D721Med (cell line): ENCODE measurements around the gene CALHM2.
"Not testable (repeated sequence)": the region's sequence is repeated elsewhere in the genome, so short reads cannot be mapped to it uniquely, and the experiment has no call there.

ENCODE experiments used
- DNase-seq: peaks from one replicate; pipeline ENCODE4 v3.0.0; 2011; ENCODE audit warnings: low spot score; ENCODE audit not compliant: insufficient read length
- FAIRE-seq: peaks from 2 replicates; lab custom pipeline; 2011; peaks lifted over from hg19 to GRCh38; lab: Jason Lieb, UNC
- CTCF ChIP-seq: IDR thresholded peaks from 2 replicates; pipeline ENCODE4 v1.5.1; 2012; ENCODE audit warnings: mild to moderate bottlenecking, control low read depth; ENCODE audit not compliant: insufficient read depth; ENCODE audit errors: missing control alignments

The CALHM2 gene

DNA sequence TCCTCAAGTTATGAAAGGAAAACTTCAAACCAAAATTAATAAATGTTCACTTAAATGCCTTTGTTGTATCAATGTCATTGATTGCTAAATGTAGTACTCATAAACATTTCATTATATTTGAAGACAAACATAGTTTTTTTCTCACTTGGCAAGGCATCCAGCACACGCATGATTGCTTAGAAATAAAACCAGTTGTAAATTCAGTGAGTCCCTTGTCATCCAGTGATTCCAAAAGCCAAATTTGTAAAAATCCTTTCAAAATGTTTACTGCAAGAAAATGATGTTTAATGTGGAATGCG lies 35.2 kb upstream of the CALHM2 start:
- DNase-seq (no peak), FAIRE-seq (no peak)
- no peak for TF ChIP-seq CTCF

- FAIRE-seq, DNase-seq: not testable (repeated sequence)
Measured at GRCh38 chr10:103486635-103487409, 34.7 kb upstream of the CALHM2 start.

DNA sequence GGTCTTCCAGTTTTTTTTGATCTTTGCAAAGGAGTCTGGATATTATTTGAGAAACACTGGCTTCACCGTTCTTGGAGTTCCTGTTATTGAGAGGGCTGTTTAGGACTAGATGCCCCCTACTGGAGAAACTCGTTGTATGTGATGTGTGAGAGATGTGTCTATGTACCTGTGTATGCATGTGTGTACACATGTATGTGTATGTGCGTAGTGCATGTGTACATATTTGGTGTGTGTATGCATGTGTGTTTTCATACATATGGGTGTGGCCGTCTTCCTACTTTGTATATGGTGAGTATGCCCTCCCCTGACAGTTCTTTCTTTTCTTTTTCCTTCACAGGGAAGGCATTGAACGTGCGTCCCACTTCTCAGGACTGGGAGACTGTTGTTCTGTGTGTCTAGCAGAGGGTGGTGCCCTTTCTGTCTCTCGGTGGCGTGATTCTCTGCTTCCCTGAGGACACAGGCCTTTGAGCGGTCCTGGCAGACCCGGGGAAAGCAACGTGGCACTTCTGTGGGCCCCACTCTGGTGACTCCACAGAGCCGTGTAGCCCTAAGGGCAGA lies 29.9 kb upstream of the CALHM2 start:
- peak; percentile 65 for TF ChIP-seq CTCF
- FAIRE-seq (peak; percentile 84), DNase-seq (peak; percentile 72)

GRCh38 chr10:103480521-103480920 lies 28.4 kb upstream of the CALHM2 start:
- no peak for TF ChIP-seq CTCF
- no peak for DNase-seq
- no peak for FAIRE-seq

DNA sequence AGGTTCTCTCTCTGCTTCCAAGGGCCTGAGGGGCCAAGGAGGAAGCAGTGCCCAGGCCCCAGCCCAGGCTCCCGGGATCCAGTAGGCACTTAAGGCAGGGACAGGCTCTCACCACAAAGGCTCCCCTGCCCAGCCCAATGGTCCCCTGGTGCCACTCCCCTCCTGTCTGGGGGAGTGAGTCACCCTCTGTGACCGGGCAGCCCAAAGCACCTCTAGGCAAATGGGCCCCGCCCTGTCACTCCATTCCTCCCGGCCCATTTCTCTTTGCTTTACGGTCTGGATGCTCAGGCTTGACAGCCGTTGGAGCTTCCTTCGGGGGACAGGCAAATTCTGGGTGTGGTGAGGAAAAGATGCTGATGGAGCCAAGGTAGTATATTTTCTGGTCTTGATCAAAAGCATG lies 27.0 kb upstream of the CALHM2 start, which contains the start of gene CALHM3:
Gene CALHM3 (minus strand): TSS at position 106 of the 400 bp plus-strand sequence. CDS start 208 bp downstream, outside the sequence.
- no peak for FAIRE-seq

GRCh38 chr10:103478671-103479070 lies 26.5 kb upstream of the CALHM2 start:
- FAIRE-seq (no peak), DNase-seq (no peak)
- TF ChIP-seq CTCF = no peak

More for the DNA sequence above, 27.0 kb upstream of the CALHM2 start, which contains the start of gene CALHM3:
- no peak for DNase-seq
- no peak for TF ChIP-seq CTCF

- TF ChIP-seq CTCF = no peak
- no peak for DNase-seq
Measured at GRCh38 chr10:103476046-103476768, 24.0 kb upstream of the CALHM2 start.

More at GRCh38 chr10:103476046-103476768, 24.0 kb upstream of the CALHM2 start:
- FAIRE-seq = no peak
